ENCODE data around the gene SNAI3.

The SNAI3 gene

DNA sequence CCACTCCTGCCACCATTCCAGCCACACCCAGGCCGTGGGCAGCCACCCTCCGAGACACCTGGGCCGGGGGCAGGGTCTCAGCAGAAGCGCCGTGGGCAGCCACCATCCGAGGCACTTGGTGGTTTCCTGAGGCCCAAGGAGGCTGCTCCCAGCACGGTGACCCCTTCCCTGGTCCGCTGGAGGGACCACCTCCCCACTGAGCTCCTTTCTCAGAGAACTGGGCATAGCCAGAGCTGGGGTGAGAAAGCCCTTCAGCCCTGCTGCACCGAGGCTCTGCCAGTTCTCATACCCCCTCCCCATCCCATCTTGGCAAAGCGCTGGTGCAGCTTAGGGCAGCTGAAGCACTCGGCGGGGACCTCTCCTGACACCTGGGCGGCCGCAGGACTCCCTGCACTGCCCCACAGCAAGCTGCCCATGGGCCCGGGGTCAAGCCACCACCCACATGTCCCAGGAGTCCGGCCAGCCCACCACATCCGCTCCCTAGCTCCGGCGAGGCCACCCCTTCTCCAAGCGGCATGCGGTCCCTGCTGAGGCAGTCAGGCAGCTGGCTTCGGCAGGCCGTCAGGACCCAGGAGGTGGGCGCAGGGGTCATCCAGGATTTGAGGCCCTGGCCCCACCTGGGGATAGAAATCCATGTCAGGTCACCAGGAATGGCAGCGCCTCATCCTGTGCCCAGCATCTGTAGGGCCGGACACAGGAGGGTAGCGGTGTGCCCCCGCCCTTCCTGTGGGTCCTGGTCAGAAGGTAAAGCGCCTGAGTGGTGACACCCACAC lies 34.1 kb downstream of the SNAI3 start:
- peak overlapping the region; percentile 84 for H3K4me2 ChIP-seq (ENCODE audit: low read depth, low read length, poor library complexity, severe bottlenecking)
- no peaks in the 10 kb centered on the region for H3K36me3 ChIP-seq (ENCODE audit: low read length)
- peak overlapping the region; percentile 90 for H3K27ac ChIP-seq (ENCODE audit: low read depth, low read length)
- H4K20me1 ChIP-seq (ENCODE audit: low read depth, low read length): peaks cover 12% of the 10 kb centered on the region; the same call in 1 of the 2 replicates
- no peaks in the 10 kb centered on the region for H3K9me3 ChIP-seq (ENCODE audit: insufficient read depth, low read length)
- no peak overlapping the region for H2AFZ ChIP-seq (ENCODE audit: low read depth, low read length, severe bottlenecking)
- no peak for TF ChIP-seq EZH2phosphoT487 (conservative IDR thresholded peaks at IDR 0.05; ENCODE audit: low read length)
- TF ChIP-seq, protein P1, sequence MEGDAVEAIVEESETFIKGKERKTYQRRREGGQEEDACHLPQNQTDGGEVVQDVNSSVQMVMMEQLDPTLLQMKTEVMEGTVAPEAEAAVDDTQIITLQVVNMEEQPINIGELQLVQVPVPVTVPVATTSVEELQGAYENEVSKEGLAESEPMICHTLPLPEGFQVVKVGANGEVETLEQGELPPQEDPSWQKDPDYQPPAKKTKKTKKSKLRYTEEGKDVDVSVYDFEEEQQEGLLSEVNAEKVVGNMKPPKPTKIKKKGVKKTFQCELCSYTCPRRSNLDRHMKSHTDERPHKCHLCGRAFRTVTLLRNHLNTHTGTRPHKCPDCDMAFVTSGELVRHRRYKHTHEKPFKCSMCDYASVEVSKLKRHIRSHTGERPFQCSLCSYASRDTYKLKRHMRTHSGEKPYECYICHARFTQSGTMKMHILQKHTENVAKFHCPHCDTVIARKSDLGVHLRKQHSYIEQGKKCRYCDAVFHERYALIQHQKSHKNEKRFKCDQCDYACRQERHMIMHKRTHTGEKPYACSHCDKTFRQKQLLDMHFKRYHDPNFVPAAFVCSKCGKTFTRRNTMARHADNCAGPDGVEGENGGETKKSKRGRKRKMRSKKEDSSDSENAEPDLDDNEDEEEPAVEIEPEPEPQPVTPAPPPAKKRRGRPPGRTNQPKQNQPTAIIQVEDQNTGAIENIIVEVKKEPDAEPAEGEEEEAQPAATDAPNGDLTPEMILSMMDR (IDR thresholded peaks at IDR 0.05; ENCODE audit: insufficient read depth, low read length, poor library complexity, severe bottlenecking): no peak
- no peaks in the 10 kb centered on the region for H3F3A ChIP-seq (ENCODE audit: insufficient read depth)
- no peaks in the 10 kb centered on the region for H3K27me3 ChIP-seq (ENCODE audit: low read length)
- peak overlapping the region; percentile 10 for H3K4me3 ChIP-seq (ENCODE audit: insufficient read depth, low read length, poor library complexity, severe bottlenecking)
- peaks cover 26% of the 10 kb centered on the region for H3K79me2 ChIP-seq (ENCODE audit: insufficient read depth, low read length)
- no peaks in the 10 kb centered on the region for H3K9me2 ChIP-seq (replicated peaks; ENCODE audit: insufficient read depth, low read length)
- H3K9ac ChIP-seq (ENCODE audit: low read length): peak overlapping the region; percentile 95

DNA sequence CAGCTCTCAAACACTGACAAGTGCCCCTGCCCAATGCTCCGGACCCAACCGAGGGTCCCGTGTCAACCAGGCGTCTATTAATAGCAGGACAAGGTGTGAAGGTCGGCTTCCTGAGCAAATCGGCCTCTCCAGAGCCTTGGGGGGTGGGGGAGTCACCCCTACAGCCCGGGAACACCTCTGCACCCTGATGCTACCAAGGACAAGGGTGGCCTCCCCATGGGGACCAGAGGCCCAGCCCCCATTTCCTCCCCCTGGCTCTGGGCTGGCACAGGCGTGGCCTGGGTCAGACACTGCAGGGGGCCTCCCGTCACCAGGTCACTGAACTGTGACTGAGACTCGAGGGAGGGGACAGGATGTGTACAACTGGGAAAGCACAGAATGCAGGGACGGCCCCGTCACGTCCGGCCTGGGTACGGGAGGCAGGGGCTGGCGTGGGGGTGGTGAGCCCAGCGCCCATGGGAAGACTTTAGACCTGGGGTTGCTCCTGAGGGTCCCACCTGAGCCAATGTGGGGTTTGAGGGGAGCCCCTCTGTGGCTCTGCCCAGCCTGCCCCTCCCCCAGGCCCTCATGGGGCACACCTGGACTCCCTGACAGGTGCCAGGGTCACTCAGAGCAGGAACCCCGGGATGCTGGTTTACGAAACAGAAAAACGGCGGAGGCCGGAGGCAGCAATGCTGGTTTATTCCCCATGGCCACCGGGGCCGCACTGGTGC lies 34.9 kb downstream of the SNAI3 start:
- H3K4me3 ChIP-seq (ENCODE audit: insufficient read depth, low read length, poor library complexity, severe bottlenecking): peak overlapping the region; percentile 80
- H3K4me2 ChIP-seq (ENCODE audit: low read depth, low read length, poor library complexity, severe bottlenecking): peak overlapping the region; percentile 84
- peak overlapping the region; percentile 90 for H3K27ac ChIP-seq (ENCODE audit: low read depth, low read length)
- peaks cover 12% of the 10 kb centered on the region; the same call in 1 of the 2 replicates for H4K20me1 ChIP-seq (ENCODE audit: low read depth, low read length)
- no peaks in the 10 kb centered on the region for H3K9me3 ChIP-seq (ENCODE audit: insufficient read depth, low read length)
- peaks cover 26% of the 10 kb centered on the region for H3K79me2 ChIP-seq (ENCODE audit: insufficient read depth, low read length)
- H3K27me3 ChIP-seq (ENCODE audit: low read length): no peaks in the 10 kb centered on the region
- H3K36me3 ChIP-seq (ENCODE audit: low read length): no peaks in the 10 kb centered on the region
- no peaks in the 10 kb centered on the region for H3F3A ChIP-seq (ENCODE audit: insufficient read depth)
- no peaks in the 10 kb centered on the region for H3K9me2 ChIP-seq (replicated peaks; ENCODE audit: insufficient read depth, low read length)
- TF ChIP-seq, protein P1 (IDR thresholded peaks at IDR 0.05; ENCODE audit: insufficient read depth, low read length, poor library complexity, severe bottlenecking): no peak
- no peak for TF ChIP-seq EZH2phosphoT487 (conservative IDR thresholded peaks at IDR 0.05; ENCODE audit: low read length)
- no peak overlapping the region for H2AFZ ChIP-seq (ENCODE audit: low read depth, low read length, severe bottlenecking)
- peak overlapping the region; percentile 95 for H3K9ac ChIP-seq (ENCODE audit: low read length)

DNA sequence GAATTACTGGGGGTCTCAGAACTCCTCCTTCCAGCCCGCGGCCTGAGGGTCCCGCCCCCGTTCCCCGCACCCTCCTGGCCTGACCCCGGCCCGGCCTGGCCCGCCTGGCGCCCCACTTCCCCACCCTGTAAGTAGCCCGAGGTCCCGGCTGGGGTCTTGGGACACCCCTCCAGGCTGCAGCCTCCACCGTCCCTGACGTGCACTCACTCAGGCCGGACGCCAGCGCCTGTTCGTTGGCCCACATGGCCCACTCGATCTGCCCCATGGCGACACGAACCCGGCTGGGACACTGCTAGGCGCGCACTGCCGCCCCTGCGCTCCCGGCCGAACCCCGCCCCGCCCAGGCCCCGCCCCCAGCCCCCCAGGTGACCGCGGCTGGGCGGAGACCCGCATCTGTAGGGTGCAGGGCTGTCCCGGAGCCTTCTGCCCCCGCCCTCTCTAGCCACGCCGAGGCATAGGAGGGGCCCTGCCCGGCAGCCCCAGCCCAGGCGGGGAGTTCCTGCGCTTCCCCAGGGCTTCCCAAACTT lies 35.5 kb downstream of the SNAI3 start, which contains the start of gene CYBA:
Gene CYBA, minus strand, starts transcription at position 305 of the 527 bp plus-strand sequence. Its CDS starts 40 bp downstream, at position 265.
- no peak for TF ChIP-seq EZH2phosphoT487 (conservative IDR thresholded peaks at IDR 0.05; ENCODE audit: low read length)
- TF ChIP-seq, protein P1 (IDR thresholded peaks at IDR 0.05; ENCODE audit: insufficient read depth, low read length, poor library complexity, severe bottlenecking): no peak
- peaks cover 12% of the 10 kb centered on the region; the same call in 1 of the 2 replicates for H4K20me1 ChIP-seq (ENCODE audit: low read depth, low read length)
- H3K36me3 ChIP-seq (ENCODE audit: low read length): no peaks in the 10 kb centered on the region
- H3K9me3 ChIP-seq (ENCODE audit: insufficient read depth, low read length): no peaks in the 10 kb centered on the region
- no peaks in the 10 kb centered on the region for H3K27me3 ChIP-seq (ENCODE audit: low read length)
- peak within 1 kb of the TSS; percentile 80 for H3K4me3 ChIP-seq (ENCODE audit: insufficient read depth, low read length, poor library complexity, severe bottlenecking)
- H3K27ac ChIP-seq (ENCODE audit: low read depth, low read length): peak within 1 kb of the TSS; percentile 90
- H3F3A ChIP-seq (ENCODE audit: insufficient read depth): no peaks in the 10 kb centered on the region
- H3K9me2 ChIP-seq (replicated peaks; ENCODE audit: insufficient read depth, low read length): no peaks in the 10 kb centered on the region
- peak within 1 kb of the TSS; percentile 95 for H3K9ac ChIP-seq (ENCODE audit: low read length)
- peak within 1 kb of the TSS; percentile 86 for H3K4me2 ChIP-seq (ENCODE audit: low read depth, low read length, poor library complexity, severe bottlenecking)
- H3K79me2 ChIP-seq (ENCODE audit: insufficient read depth, low read length): peaks cover 26% of the 10 kb centered on the region
- no peak within 1 kb of the TSS for H2AFZ ChIP-seq (ENCODE audit: low read depth, low read length, severe bottlenecking)

Data from SU-DHL-6 (cell line).